Heart right ventricle (tissue), 16 donors: ENCODE results near the gene C1QTNF4. TPM values are rescaled to one million over a fixed set of nuclear protein-coding genes. Genes with fewer than 3 reads are reported as not detected.

Experiments used
- ATAC-seq, 8 donors: fragments of 200-7000 bp; cut with Tn5 transposase; one replicate each; pipeline ENCODE4 v1.9.1; 2020; ENCODE audit warnings: mild to moderate bottlenecking in 8 of 8, moderate library complexity in 8 of 8, moderate number of reproducible peaks in 1 of 8
- DNase-seq, 2 donors: peaks; one replicate each; pipeline ENCODE4 v3.0.0-alpha.2; 2020
- H3K27ac ChIP-seq, 10 donors: fragments of 200-600 bp; sonication (generic) in 2 of 10; one replicate each; pipeline versions ENCODE4 v1.5.0 to v1.8.0; 2020 to 2022; ENCODE audit warnings: mild to moderate bottlenecking in 3 of 10
- H3K27me3 ChIP-seq, 7 donors: fragments of 200-600 bp; one replicate each; pipeline ENCODE4 v1.8.0; 2021 to 2022; ENCODE audit warnings: mild to moderate bottlenecking in 2 of 7
- H3K36me3 ChIP-seq, 9 donors: fragments of 200-600 bp; sonication (generic) in 1 of 9; one replicate each; pipeline versions ENCODE4 v1.5.0 to v1.8.0; 2020 to 2022; ENCODE audit warnings: mild to moderate bottlenecking in 2 of 9
- H3K4me1 ChIP-seq, 9 donors: fragments of 200-600 bp; sonication (generic) in 1 of 9; one replicate each; pipeline versions ENCODE4 v1.5.0 to v1.8.0; 2020 to 2022; ENCODE audit warnings: mild to moderate bottlenecking in 4 of 9
- H3K4me3 ChIP-seq, 10 donors: fragments of 200-600 bp; sonication (generic) in 2 of 10; one replicate each; pipeline versions ENCODE4 v1.5.0 to v1.8.0; 2020 to 2022; ENCODE audit warnings: mild to moderate bottlenecking in 7 of 10, moderate library complexity in 2 of 10
- H3K9me3 ChIP-seq, 11 donors: fragments of 200-600 bp in 10 of 11; sonication (generic) in 2 of 11; one replicate each; pipeline versions ENCODE4 v1.5.0 to v1.8.0; 2013 to 2022; ENCODE audit warnings: mild to moderate bottlenecking in 2 of 11, control low read depth in 1 of 11, moderate library complexity in 1 of 11
- WGBS, 2 donors: extraction: QIAGEN DNeasy Blood & Tissue Kit; methylation state at CpG; one replicate each; pipeline ENCODE4 v1.1.7; 2013; ENCODE audit warnings: inconsistent platforms in 1 of 2; 5-methylcytosine and 5-hydroxymethylcytosine counted together
- intact Hi-C, 10 donors: fragments of 100-400 bp; cut with DNase I; formaldehyde crosslinking; loops; one replicate each; pipeline versions ENCODE4 v1.11.1 to v1.14.2; 2022
- polyA plus RNA-seq, 2 donors: library from polyadenylated mRNA; stranded (reverse); fragments of 200-250 nt; gene quantifications; one replicate each; pipeline ENCODE4 v1.2.3, GENCODE V29; 2013
- total RNA-seq, 10 donors: library from RNA; stranded (reverse); fragmentation: NEBNext Ultra II Directional in 3 of 10; extraction: Animal tissue kit (Norgen Biotek cat#: 25700) in 3 of 10; gene quantifications; one replicate each; pipeline versions ENCODE4 v1.2.1 to v1.2.4, GENCODE V29; 2021 to 2023
- TF ChIP-seq, protein P1 (sequence below), 9 donors: fragments of 200-600 bp; sonication (generic) in 2 of 9; IDR thresholded peaks; one replicate each; pipeline versions ENCODE4 v1.5.0 to v1.8.0; 2021 to 2022; ENCODE audit warnings: antibody characterized with exemption in 9 of 9, mild to moderate bottlenecking in 5 of 9, moderate library complexity in 1 of 9
- donor health status: Arrhythmogenic right ventricular cardiomyopathy.
- donor health status: ischemic (EF 13 %, LVEDD 7.1; RV severe dilation, severe dysfunction).
- donor health status: healthy with polysubstance abuse.
- donor health status: DM: no; HTN: yes; CAD: no.
- donor health status: DM: no; HTN: no; CAD: no.
- donor health status: ischemic (EF 25% LVEDD 6.9; RV normal size, moderate dysfunction).
- donor health status: ischemic (EF 25% LVEDD 5.7; RV mildly dilated, moderate dysfunction).
- donor health status: healthy.
- donor health status: DM: yes; HTN: yes; CAD: no.
- donor health status: Ischemic cardiomyopathy.
- donor health status: ischemic (EF 35%, LVEDD 5.7; RV mildly dilated, moderate dysfunction).
- donor health status: nonischemic (EF 11% LVEDD 7.7; RV severe dilation, severe dysfunction).
- donor health status: DM: yes; HTN: yes; CAD: no.
- donor health status: PGD.
- donor health status: ischemic (EF 29% LVEDD 5.4; RV normal size, mild dysfunction).
- donor health status: nonischemic (EF 23%, LVEDD 6.1; RV moderate dilation, normal function).

C1QTNF4 gene
- total and polyA plus RNA-seq, 12 donors: 0.15 to 1.4 (median 0.42) TPM; not detected in 1

DNA sequence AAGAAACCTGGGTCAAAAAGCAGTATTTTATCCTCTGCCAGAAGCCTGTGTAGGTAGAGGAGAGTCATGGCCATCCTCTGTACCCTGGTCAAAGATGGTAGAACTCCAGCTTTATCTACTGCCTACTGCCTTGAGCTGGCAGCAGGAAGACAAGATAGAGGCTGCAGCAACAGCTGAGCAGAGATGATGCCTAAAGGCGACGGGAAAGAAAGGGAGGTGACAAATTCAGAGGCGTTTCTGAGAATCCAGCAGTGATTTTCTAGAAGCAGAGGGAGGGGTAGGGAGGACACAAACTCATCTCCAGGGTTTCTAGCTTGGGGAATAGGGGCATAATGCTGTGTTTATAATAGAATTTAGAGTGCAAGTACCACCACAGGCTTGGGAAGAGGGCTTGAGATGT is 15.5 kb upstream of the C1QTNF4 start:
- ATAC-seq: no peak
- H3K27ac ChIP-seq: no peak overlapping the region
- peaks cover 5 to 41% (median 29%) of the 10 kb centered on the region in 9 donors for H3K4me1 ChIP-seq
- intact Hi-C loops: loop anchor here in 3 of 10 donors (5.0 to 10.0 kb wide), 4 partner anchors 37 to 235 kb away; partner anchors contain the start of gene SPI1 (in 2 of the 3)
- H3K36me3 ChIP-seq: peaks cover 0 to 20% (median 0%) of the 10 kb centered on the region in 9 donors
- 79 to 81% methylated on average over 3 of the region's 3 CpGs for WGBS, 2 donors
- TF ChIP-seq, protein P1, sequence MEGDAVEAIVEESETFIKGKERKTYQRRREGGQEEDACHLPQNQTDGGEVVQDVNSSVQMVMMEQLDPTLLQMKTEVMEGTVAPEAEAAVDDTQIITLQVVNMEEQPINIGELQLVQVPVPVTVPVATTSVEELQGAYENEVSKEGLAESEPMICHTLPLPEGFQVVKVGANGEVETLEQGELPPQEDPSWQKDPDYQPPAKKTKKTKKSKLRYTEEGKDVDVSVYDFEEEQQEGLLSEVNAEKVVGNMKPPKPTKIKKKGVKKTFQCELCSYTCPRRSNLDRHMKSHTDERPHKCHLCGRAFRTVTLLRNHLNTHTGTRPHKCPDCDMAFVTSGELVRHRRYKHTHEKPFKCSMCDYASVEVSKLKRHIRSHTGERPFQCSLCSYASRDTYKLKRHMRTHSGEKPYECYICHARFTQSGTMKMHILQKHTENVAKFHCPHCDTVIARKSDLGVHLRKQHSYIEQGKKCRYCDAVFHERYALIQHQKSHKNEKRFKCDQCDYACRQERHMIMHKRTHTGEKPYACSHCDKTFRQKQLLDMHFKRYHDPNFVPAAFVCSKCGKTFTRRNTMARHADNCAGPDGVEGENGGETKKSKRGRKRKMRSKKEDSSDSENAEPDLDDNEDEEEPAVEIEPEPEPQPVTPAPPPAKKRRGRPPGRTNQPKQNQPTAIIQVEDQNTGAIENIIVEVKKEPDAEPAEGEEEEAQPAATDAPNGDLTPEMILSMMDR (IDR thresholded peaks at IDR 0.05): no peak
- DNase-seq: no peak
- H3K4me3 ChIP-seq: no peak overlapping the region
- H3K9me3 ChIP-seq: no peaks in the 10 kb centered on the region
- no peaks in the 10 kb centered on the region for H3K27me3 ChIP-seq

DNA sequence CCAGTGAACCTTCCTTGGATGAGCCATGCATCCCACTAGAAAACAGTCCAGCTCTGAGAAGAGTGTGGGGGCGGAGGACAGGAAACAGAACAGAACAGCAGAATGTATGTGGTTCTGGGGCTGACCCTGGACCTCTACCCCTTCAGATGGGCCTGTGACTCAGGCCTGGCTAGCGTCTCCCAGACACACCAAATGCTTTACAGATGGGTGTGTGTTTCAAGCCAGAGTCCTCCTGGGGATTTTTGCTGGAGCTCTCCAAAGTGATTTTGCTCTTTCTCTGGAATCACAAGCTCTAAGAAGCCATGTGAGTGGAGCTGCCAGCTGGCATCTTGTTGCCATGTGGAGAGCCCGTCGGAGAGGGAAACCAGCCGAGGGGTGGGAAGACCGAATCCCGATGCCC is 13.2 kb upstream of the C1QTNF4 start:
- 31 to 42% methylated on average over 7 of the region's 7 CpGs for WGBS, 2 donors
- Histone ChIP-seq H3K4me1 (peaks cover 5 to 41% (median 29%) of the 10 kb centered on the region in 9 donors), H3K4me3 (no peak overlapping the region), H3K27ac (peak overlapping the region in 6 of 10 donors; percentile 20 to 66 (median 36)), H3K9me3 (no peaks in the 10 kb centered on the region), H3K36me3 (peaks cover 0 to 20% (median 0%) of the 10 kb centered on the region in 9 donors), H3K27me3 (no peaks in the 10 kb centered on the region)
- peak; percentile 52 to 70 (median 68) for ATAC-seq
- intact Hi-C loops: loop anchor here in 1 of 10 donors (5.0 kb wide), 1 partner anchor 35 kb away; no protein-coding TSS in a partner anchor
- TF ChIP-seq, protein P1 (IDR thresholded peaks at IDR 0.05): no peak
- DNase-seq: peak; percentile 35 to 40

DNA sequence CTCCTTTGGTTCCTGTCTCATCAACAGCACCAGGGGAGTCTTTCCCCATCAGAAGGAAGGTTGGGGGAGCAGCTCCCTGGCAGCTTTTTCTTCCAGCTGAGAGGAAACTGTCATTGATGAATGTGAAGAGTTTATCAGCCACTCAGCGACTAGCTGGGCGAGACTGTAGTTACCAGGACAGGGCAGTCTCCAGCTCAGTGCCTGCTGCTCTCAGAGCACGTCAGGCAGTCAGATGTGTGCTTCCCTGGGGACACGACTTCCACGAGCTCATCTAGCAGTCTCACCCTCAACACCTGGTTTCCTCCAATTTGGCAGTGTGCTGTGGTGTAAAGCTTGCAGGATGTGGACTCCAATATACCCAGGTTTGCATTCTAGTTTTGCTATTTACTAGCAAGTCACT is 12.5 kb upstream of the C1QTNF4 start:
- peak in 1 of 2 donors; percentile 34 for DNase-seq
- H3K9me3 ChIP-seq: no peaks in the 10 kb centered on the region
- peaks cover 5 to 41% (median 29%) of the 10 kb centered on the region in 9 donors for H3K4me1 ChIP-seq
- H3K27me3 ChIP-seq: no peaks in the 10 kb centered on the region
- TF ChIP-seq, protein P1 (IDR thresholded peaks at IDR 0.05): no peak
- 19 to 27% methylated on average over 5 of the region's 5 CpGs for WGBS, 2 donors
- H3K36me3 ChIP-seq: peaks cover 0 to 20% (median 0%) of the 10 kb centered on the region in 9 donors
- ATAC-seq: peak; percentile 54 to 87 (median 82)
- H3K4me3 ChIP-seq: no peak overlapping the region
- intact Hi-C loops: loop anchor here in 1 of 10 donors (5.0 kb wide), 1 partner anchor 34 kb away; no protein-coding TSS in a partner anchor
- H3K27ac ChIP-seq: peak overlapping the region in 6 of 10 donors; percentile 7 to 66 (median 30)

DNA sequence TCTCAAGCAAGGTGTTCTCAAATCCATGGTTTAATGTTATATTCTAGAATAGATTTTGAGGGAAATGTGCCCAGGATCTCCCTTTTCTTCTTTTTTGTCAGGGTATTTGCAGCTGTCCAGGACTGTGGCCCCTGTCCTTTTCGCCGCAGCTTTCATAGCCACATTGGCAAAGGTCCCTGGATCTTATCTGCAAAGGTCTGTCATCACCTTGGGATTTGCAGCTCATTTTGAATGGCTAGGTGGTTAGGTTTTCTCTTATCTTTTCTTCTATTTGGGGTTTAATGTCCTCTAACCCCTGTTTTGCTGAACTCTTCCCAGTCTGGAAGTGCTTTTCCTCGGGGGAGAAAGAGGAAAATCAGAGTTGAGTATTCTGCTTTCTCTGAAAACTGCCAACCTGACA is 11.7 kb upstream of the C1QTNF4 start:
- Histone ChIP-seq H3K4me3 (no peak overlapping the region), H3K27me3 (no peaks in the 10 kb centered on the region), H3K4me1 (peaks cover 5 to 34% (median 23%) of the 10 kb centered on the region in 9 donors), H3K27ac (peak overlapping the region in 1 of 10 donors; percentile 42), H3K9me3 (no peaks in the 10 kb centered on the region), H3K36me3 (peaks cover 0 to 16% (median 0%) of the 10 kb centered on the region in 9 donors)
- intact Hi-C loops: loop anchor here in 1 of 10 donors (5.0 kb wide), 1 partner anchor 34 kb away; no protein-coding TSS in a partner anchor
- DNase-seq (no peak), ATAC-seq (peak in 1 of 8 donors; percentile 35)
- WGBS, 2 donors: 40 to 52% methylated on average over 3 of the region's 3 CpGs
- TF ChIP-seq, protein P1 (IDR thresholded peaks at IDR 0.05): no peak
